Transverse colon (tissue), 4 donors: ENCODE results near the gene C17orf114.
A peak's percentile ranks its signal among the peaks of the same experiment; 100 is the strongest.
"Not testable (repeated sequence)": the region's sequence is repeated elsewhere in the genome, so short reads cannot be mapped to it uniquely, and the experiment has no call there.

ENCODE experiments used
- DNase-seq: peaks from one replicate; pipeline ENCODE4 v3.0.0-alpha.2; 2019
- H3K27ac ChIP-seq, 4 donors: fragments of 200-600 bp; sonication (generic); 2 replicates each; pipeline ENCODE4 v1.5.1; 2016 to 2018; ENCODE audit warnings: inconsistent platforms in 4 of 4
- H3K27me3 ChIP-seq: fragments of 200-600 bp; sonication (generic); 2 replicates; pipeline ENCODE4 v1.5.1; 2017; ENCODE audit warnings: inconsistent platforms
- H3K36me3 ChIP-seq, 4 donors: fragments of 200-600 bp; sonication (generic); 2 replicates each; pipeline ENCODE4 v1.5.1; 2017 to 2019; ENCODE audit warnings: inconsistent platforms in 4 of 4
- H3K4me1 ChIP-seq, 4 donors: fragments of 200-600 bp; sonication (generic); 2 replicates each; pipeline ENCODE4 v1.5.1; 2017 to 2020; ENCODE audit warnings: inconsistent platforms in 4 of 4
- H3K4me3 ChIP-seq, 4 donors: fragments of 200-600 bp; sonication (generic); 1 replicate in 1 of 4; 2 replicates in 3 of 4; pipeline versions ENCODE4 v1.5.1 to v1.6.1; 2017 to 2019; ENCODE audit warnings: inconsistent platforms in 4 of 4
- H3K9me3 ChIP-seq, 2 donors: fragments of 200-600 bp; sonication (generic); 2 replicates each; pipeline ENCODE4 v1.5.1; 2017 to 2019; ENCODE audit warnings: inconsistent platforms in 2 of 2
- CTCF ChIP-seq, 5 experiments: fragments of 200-600 bp in 3 of 5; fragments of 450-650 bp in 2 of 5; sonication (generic) in 3 of 5; IDR thresholded peaks; 1 replicate in 2 of 5; 2 replicates in 3 of 5; pipeline ENCODE4 v1.5.1; 2016 to 2017; ENCODE audit warnings: antibody characterized with exemption in 5 of 5, inconsistent platforms in 3 of 5, mild to moderate bottlenecking in 2 of 5, moderate library complexity in 1 of 5
- EP300 ChIP-seq: sonication (generic); formaldehyde crosslinking; IDR thresholded peaks from one replicate; pipeline ENCODE4 v1.6.1; 2017; ENCODE audit warnings: antibody characterized with exemption, low read depth
- POLR2A ChIP-seq: fragments of 450-650 bp; IDR thresholded peaks from one replicate; pipeline ENCODE4 v1.6.1; 2016; ENCODE audit warnings: antibody characterized with exemption, mild to moderate bottlenecking, moderate library complexity
- POLR2AphosphoS5 ChIP-seq, 3 donors: sonication (generic); formaldehyde crosslinking; IDR thresholded peaks; one replicate each; pipeline ENCODE4 v1.6.1; 2016; ENCODE audit warnings: antibody characterized with exemption in 3 of 3
- WGBS, 2 donors: methylation state at CpG; one replicate each; pipeline ENCODE4 v1.1.5; 2018; ENCODE audit warnings: low coverage in 1 of 2; 5-methylcytosine and 5-hydroxymethylcytosine counted together
- in situ Hi-C, 4 donors: fragments of 200-750 bp; cut with MboI; loops; one replicate each; pipeline versions ENCODE4 v1.15.0 to v1.15.1; 2017; ENCODE audit warnings: low sequenced_read_pairs in 3 of 4, low pct_ligation_motif_present in 1 of 4, low pct_unique_long_range_greater_than_20kb in 1 of 4
- intact Hi-C: fragments of 100-400 bp; cut with DNase I; formaldehyde crosslinking; loops from one replicate; pipeline ENCODE4 v1.15.1; 2023; ENCODE audit warnings: low total_unique reads

C17orf114 gene

GRCh38 chr17:4836221-4836620 lies 34.1 kb upstream of the C17orf114 start:
- Histone ChIP-seq H3K4me1 (peaks cover 10 to 67% (median 30%) of the 10 kb centered on the region in 4 donors), H3K9me3 (no peaks in the 10 kb centered on the region), H3K27ac (peak overlapping the region in 3 of 4 donors; percentile 95 to 98 (median 97)), H3K4me3 (no peak overlapping the region), H3K27me3 (no peaks in the 10 kb centered on the region), H3K36me3 (no peaks in the 10 kb centered on the region)
- no peak for DNase-seq
- TF ChIP-seq EP300: no peak
- intact Hi-C loops (no loop called here), in situ Hi-C loops (no loop called here)
- WGBS, 2 donors: 77% methylated on average over 4 of the region's 4 CpGs; no CpG with 5 or more reads in 1 of the 2 donors

GRCh38 chr17:4834681-4835020 lies 32.5 kb upstream of the C17orf114 start:
- in situ Hi-C loops (no loop called here), intact Hi-C loops (no loop called here)
- 56% methylated on average over 4 of the region's 4 CpGs; no CpG with 5 or more reads in 1 of the 2 donors for WGBS, 2 donors
- TF ChIP-seq POLR2A: no peak
- TF ChIP-seq EP300: no peak
- no peak for TF ChIP-seq CTCF (IDR thresholded peaks at IDR 0.05)
- no peak for TF ChIP-seq POLR2AphosphoS5 (IDR thresholded peaks at IDR 0.05)
- Histone ChIP-seq H3K9me3 (no peaks in the 10 kb centered on the region), H3K27ac (peak overlapping the region; percentile 95 to 98 (median 96)), H3K4me1 (peaks cover 10 to 54% (median 23%) of the 10 kb centered on the region in 4 donors), H3K27me3 (no peaks in the 10 kb centered on the region), H3K4me3 (peak overlapping the region in 3 of 4 donors; percentile 72 to 87 (median 85)), H3K36me3 (no peaks in the 10 kb centered on the region)
- DNase-seq: peak; percentile 28

- WGBS, 2 donors: 0 to 3% methylated on average over 6 to 15 of the region's 15 CpGs
- Histone ChIP-seq H3K4me1 (peaks cover 10 to 49% (median 23%) of the 10 kb centered on the region in 4 donors), H3K27ac (peak overlapping the region; percentile 95 to 98 (median 96)), H3K27me3 (no peaks in the 10 kb centered on the region), H3K36me3 (no peaks in the 10 kb centered on the region), H3K9me3 (no peaks in the 10 kb centered on the region), H3K4me3 (peak overlapping the region; percentile 52 to 87 (median 78))
- intact Hi-C loops (loop anchor here (1.0 kb wide), 1 partner anchor 48 kb away; no protein-coding TSS in a partner anchor), in situ Hi-C loops (no loop called here)
- peak; percentile 47 for DNase-seq
- TF ChIP-seq POLR2AphosphoS5 (IDR thresholded peaks at IDR 0.05) (peak in 2 of 3 donors; percentile 12 to 20), EP300 (no peak)
Observed at GRCh38 chr17:4833941-4834680, 32.0 kb upstream of the C17orf114 start.

- peak; percentile 93 for DNase-seq
- no peaks in the 10 kb centered on the region for H3K9me3 ChIP-seq
- 0 to 1% methylated on average over 10 to 65 of the region's 91 CpGs for WGBS, 2 donors
- H3K4me1 ChIP-seq: peaks cover 10 to 43% (median 23%) of the 10 kb centered on the region in 4 donors
- intact Hi-C loops (loop anchor here (1.0 kb wide), 1 partner anchor 49 kb away; no protein-coding TSS in a partner anchor), in situ Hi-C loops (no loop called here)
- TF ChIP-seq CTCF (IDR thresholded peaks at IDR 0.05) (no peak), POLR2AphosphoS5 (IDR thresholded peaks at IDR 0.05) (peak; percentile 92 to 97 (median 93)), POLR2A (peak; percentile 91)
- H3K4me3 ChIP-seq: peak within 1 kb of the TSS; percentile 52 to 87 (median 78)
- H3K27me3 ChIP-seq: no peaks in the 10 kb centered on the region
- no peaks in the 10 kb centered on the region for H3K36me3 ChIP-seq
- peak within 1 kb of the TSS; percentile 95 to 98 (median 96) for H3K27ac ChIP-seq
Observed at GRCh38 chr17:4833178-4833940, 31.2 kb upstream of the C17orf114 start, which contains the start of gene MINK1. TSS of gene MINK1 (plus strand) at chr17:4833340. CDS start at chr17:4833584, 244 bp downstream.

GRCh38 chr17:4832829-4833177 lies 30.7 kb upstream of the C17orf114 start:
- H3K27me3 ChIP-seq, H3K9me3 ChIP-seq, DNase-seq, H3K36me3 ChIP-seq, in situ Hi-C loops: not testable (repeated sequence)
- H3K27ac ChIP-seq: peak overlapping the region; percentile 95 to 98 (median 96)
- peaks cover 10 to 38% (median 23%) of the 10 kb centered on the region in 4 donors for H3K4me1 ChIP-seq
- intact Hi-C loops: loop anchor here (1.0 kb wide), 1 partner anchor 49 kb away; no protein-coding TSS in a partner anchor
- 1% methylated on average over 12 of the region's 17 CpGs; no CpG with 5 or more reads in 1 of the 2 donors for WGBS, 2 donors
- H3K4me3 ChIP-seq: peak overlapping the region; percentile 7 to 87 (median 78)
